ENCODE results near the gene KCNJ15.
A peak's percentile ranks its signal among the peaks of the same experiment; 100 is the strongest.

The KCNJ15 gene

DNA sequence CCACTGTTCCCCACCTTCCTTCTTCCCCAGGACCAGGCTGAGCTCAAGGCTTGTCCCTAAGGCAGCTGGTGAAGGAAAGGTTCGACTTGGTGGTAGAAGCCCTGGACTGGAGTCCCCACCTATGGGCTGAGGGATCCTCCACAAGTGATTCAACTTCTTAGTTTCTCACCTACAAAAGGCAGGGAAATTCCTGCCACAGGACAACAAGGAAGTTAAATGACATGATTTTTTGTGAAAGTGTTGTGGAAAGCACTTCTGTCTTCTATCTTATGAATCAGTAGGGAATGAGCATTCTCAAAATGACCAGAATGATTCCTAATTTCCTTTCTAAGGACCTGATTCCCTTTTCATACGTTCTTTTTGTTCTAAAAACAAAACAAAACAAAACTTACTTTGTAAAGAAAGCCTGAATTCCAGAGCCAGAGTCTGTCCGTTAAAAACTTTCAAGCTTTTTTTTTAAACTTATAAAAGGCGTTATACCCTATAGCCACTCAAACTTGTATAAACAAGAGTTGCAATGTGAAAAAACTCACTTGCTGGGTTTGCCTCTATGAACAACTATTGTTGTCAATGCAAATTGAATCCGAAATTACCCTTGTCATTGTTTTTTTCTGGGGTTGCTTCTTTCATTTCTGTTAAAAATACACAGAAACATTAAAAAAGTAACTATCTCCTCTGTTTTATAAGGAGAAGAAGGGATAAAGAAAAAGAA is 12.2 kb downstream of the KCNJ15 start:
- no peak for DNase-seq (ENCODE audit: low read depth)

DNA sequence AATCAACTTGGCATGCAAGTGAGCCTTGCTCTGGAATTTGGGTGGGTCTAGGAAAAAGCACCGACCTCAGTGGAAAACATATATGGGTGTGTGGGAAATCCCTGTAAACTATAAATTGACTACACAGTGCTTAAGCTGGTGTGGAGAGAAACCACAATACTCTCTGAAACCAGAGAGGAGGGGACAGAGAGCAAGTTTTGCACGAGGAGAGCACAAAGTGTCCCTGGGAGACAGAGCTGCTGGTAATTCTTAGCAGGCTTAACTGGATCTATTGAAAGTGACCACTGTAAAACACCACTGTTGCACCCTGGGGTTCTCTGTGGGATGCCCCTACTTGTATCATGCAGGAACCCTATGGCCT is 12.8 kb downstream of the KCNJ15 start:
- no peak for DNase-seq (ENCODE audit: low read depth)

DNA sequence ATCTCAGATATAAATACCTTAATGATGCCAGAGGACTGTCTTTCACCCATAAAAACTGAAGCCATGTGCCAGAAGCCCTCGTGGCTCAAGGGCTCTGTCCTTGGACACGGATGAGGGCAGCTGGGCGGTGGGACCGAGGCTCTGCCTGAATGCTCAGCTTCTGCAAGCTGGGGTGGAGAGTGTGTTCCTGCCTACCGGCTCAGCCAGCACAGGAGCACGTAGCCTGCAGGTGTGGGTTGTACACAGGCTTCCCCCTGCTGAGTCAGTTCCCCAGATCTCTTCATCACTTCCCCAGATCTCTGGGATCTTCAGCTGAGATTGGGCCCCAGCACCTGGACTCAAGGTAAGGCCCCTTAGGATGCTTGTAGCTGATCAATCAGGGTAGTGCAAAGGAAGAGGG is 15.4 kb downstream of the KCNJ15 start:
- DNase-seq (ENCODE audit: low read depth) = no peak

DNA sequence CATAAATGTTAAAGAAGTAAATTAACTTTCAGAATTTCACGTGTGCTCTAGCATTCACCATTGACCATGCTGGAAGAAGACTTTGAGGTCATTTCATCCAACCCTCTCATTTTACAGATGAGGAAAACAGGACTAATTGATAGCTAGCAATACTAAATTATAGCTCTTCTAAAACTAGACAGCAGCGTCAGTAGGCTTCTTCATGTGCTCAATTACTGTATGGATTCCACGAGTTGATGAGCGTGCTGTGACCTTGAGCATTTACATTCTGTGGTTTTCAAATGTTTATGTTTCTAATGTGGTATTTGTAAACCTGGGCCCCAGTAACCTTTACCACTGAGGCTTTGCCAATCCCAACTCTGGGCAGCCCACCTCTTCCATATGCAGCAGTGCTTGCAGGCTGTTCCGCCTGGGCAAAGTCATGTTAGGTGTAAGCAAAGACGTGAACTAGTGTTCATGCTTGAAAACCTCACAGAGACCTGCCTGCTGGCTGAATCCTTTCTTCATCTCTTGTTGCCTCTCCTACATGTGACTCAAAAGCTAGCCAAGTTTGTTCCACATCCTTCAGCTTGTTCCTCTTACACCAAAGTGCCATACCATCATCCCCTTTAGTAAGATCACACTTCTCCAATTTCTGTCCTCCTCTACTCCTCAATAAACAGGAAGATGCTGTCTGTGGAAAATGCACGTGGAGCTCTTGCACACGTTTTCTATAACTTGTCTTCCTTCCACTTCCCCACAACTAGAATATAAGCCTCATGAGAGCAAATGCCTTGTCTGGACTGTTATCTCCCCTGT is 17.2 kb downstream of the KCNJ15 start:
- DNase-seq (ENCODE audit: low read depth) = no peak

DNA sequence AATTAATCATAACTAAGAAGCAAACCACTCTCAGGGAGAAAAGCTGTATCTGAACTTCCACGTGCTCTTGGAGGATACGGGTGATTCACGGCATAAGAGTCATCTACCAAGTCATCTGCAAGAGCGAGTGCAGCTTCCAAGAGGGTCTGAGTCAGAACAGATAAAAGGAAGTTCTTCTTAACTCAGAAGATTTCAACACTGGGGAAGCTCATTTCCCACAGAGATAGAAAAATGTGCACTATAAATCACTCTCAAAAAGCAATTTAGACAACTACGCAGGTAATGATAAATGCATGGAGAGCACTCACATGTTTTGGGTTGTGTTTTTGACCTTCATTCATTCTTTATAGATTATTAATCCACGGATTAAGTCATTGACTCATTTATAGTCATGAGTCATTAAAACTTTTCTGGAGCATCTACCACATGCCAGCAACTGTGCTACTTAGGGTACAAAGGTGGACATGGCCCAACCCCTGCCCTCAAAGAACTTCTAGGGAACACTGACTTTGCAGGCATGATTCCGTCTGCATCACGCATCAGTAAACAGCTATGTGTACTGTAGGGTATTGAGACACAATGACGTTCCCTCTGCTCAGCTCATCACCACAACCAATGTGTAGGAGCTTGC is 20.8 kb downstream of the KCNJ15 start:
- peak; percentile 97 for DNase-seq (ENCODE audit: low read depth)

DNA sequence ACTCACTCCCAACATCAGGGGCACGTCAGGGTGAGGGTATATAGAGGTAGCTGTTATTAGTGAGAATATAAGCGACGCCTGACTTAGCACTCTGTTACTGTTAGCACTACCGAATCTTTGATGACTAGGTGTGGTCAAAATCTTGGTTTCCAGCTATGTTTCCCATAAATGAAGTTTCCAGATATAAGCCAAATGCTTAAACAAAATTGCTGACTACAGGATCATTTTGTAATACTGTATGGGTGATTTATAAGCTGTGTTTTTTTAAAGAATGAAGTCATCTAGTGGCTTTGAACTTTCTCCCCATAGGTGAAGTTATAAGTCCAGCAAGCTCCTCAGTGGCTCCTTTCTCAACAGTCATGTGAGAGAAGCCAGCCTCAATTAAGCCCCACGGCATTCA is 23.7 kb downstream of the KCNJ15 start:
- no peak for DNase-seq (ENCODE audit: low read depth)

DNA sequence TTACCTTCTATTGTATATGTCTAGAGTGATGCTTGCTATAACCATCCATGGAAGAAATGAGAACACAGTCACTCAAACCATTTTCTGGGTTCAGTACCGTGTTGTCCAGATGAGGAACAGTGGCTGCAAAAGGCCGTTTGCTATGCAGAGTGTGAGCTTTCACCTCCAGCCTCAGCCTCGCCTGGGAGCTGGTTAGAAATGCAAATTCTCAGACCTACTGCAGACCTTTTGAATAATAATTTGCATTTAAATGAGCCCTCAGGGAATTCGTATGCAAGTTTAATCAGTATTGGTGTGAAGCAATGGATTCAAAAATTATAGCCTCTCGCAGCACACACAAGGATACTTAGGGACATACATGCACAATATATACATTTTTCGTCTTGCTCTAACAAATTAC is 24.1 kb downstream of the KCNJ15 start:
- DNase-seq (ENCODE audit: low read depth) = no peak

DNA sequence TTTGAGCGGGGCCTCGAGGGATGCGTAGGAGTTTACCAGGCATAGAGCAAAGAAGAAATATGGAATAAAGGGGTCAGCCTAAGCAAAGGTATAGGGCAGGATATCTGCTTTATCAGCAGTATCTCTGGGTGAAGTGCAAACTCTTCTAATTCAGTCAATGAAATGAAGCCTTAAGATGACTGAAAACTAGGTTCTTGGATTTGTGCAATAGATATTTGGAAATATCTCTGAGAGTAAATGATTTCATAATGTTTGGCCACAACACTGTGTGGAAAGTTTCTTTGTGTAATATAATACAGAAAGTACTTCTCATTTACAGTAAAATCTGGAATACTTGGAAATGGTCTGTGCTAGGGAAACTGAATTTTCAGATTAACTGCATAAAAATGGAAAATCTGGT is 26.1 kb downstream of the KCNJ15 start:
- DNase-seq (ENCODE audit: low read depth) = no peak

DNA sequence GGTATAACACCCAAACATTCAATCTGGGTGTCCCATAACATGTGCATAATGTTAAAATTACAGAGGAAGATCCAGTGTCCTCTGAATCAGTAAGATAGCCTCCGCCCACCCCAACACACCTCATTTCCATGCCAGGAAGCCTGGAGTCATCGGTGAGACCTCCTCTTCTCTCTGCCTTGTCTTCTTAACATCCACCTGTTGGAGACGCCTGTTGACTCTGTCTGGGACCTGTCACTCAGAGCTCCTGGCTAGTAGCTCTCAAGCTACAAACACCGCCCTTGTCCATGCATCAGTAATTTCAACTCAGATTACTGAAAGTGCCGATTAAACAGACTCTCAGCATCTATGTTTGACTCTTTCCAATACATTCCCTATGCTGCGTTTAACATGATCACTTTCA is 27.4 kb downstream of the KCNJ15 start:
- no peak for DNase-seq (ENCODE audit: low read depth)

DNA sequence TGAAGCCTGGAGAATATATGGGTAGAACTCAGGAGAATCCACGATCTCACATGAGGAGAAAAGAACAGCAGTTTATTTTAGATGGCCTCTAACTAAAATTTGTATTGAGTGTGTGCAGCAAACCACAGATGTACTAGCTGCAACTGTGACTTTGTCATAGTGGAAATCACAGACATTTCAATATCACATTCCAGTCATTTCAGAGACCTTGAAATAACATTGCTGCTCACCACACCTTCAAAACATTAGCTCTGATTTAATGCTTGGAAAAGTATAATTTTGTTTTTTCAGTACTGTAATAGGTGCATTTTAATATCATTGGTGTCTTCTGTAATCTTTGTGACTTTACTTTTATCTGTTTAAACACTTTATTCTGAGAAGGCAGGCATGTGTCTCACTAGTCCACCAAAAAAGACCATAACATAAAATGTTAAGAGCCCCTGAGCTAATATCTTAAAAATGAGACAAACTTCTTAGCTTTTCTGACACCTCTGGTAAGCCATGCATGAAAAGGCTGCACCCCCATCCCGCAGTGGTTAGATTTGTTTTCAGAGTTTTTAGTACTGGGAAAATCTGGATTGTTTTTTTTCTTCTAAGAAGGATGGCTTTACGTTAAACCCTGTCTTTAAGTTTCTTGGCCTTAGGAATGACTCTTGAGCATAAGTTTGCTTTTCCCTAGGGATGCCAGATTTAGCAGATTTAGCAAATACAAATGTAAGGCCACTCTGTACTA is 30.1 kb downstream of the KCNJ15 start:
- DNase-seq (ENCODE audit: low read depth) = no peak

DNA sequence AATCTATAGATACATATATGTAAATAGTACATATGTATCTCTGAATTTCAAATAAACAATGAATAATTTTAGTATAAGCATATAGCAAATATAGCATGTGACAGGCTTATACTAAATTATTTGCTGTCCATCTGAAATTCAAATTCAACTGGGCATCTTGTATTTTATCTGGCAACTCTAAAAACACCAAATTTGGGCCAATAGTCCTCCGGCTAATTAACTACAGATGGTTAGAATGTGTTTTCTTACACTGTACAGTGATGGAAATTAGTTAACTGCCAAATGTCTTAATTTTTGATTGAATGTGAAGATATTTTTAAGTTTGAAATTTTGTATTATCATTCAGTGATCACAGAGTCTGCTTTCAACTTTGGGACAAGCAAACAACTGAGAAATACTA is 30.7 kb downstream of the KCNJ15 start:
- DNase-seq (ENCODE audit: low read depth) = no peak

DNA sequence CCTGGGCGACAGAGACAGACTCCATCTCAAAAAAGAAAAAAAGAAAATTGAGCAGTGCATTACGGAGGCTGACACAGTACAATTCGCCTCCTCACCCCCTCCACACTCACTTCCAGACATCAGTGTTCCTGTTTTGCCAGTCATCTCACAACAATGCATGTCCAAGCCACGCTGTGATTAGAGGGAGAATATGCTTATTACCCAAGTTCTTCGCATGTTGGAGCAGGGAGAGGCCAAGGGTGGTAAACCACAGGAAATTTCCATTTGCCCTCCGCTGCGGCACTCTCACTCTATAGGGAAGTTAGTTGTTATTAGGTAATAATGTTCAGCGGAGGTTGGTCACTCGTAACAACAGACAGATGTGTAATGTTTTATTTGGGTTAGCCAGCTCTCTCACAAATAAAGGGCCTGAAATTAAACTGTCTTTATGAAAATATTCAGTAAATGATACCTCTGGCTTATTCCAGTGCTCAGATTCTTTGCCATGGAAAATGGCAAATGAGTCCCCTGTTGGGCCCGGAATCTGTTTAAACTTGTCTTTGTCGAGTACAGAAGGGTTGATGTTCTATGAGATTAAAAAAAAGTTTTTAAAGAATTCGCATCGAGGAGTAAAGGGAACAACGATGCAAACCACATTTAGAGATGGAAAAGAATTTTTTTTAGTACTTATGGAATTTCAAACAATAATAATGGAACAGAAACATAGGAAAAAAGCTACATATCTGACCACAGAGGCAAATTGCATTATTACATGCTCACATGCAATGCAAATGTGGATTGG is 33.1 kb downstream of the KCNJ15 start:
- peak; percentile 95 for DNase-seq (ENCODE audit: low read depth)

DNA sequence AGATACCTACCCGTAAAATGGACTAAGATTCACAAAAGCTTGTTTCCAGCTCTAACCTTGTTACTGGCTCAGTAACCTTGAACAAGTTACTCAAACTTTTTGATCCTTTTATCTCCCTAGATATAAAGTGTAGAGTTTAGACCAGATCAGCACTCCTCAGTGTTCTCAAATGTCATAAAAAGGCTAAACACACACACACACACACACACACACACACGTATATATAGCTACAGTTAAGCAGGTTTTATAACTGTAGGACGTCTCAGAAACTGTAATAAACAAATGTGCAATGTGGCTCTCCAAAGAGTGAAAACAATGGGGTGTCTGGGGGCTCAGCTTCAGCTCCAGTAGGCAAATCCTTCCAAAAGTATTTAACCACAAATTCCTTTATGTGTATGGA is 34.0 kb downstream of the KCNJ15 start:
- no peak for DNase-seq (ENCODE audit: low read depth)

DNA sequence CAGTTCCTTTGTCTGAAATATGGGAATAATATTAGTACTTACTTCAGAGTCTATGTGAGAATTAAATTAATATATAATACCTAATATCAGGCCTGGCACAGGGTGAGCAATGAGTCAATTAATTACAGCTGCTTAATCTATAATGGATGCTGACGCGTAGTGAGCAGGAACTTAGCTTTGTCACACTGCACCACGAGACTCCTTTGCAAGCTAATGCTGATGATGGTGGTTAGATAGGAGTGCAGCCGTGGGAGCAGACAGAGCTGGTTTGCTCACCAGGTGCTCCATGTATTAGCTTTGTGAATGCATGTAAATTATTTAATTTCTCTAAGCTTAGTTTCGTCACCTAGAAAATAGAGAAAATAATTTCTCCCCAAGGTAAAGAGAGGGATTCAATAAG is 35.1 kb downstream of the KCNJ15 start:
- no peak for DNase-seq (ENCODE audit: low read depth)

DNA sequence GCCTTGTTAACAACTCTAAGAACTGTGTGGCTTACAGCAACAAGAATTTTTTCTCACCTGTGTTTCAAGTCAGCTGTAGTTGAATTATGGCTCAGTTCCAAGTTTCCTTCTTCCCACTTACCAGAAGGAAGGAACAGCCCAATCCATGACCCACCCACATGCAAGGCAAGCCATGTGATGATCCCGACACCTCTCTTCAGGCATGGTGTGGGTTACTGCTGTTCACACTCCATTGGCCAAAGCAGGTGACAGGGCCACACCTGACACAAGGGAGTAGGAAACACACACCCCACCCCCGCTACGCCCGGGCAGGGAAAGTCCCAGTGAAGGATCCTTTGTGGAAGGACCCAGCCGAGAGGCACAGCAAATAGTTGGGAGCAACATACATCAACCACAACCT is 36.3 kb downstream of the KCNJ15 start:
- no peak for DNase-seq (ENCODE audit: low read depth)

DNA sequence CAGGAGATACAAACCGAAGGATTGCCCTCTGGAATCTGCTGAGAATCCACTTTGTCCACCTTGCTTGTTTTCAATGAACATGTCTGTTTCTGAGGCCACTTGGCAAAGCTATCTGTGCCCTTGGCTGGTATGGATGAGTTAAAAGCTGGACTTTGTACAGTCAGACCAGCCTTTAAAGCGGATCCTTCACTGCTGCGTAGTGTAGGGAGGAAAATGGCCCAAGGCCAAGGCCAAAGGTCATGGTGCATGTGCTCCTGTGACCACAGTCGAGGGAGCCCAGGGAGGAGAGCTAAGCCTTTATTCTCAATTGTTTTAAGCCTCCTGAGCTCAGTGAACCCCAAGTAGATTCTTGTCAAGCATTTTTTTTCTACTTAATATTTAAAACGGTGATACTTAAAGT is 37.0 kb downstream of the KCNJ15 start:
- no peak for DNase-seq (ENCODE audit: low read depth)

DNA sequence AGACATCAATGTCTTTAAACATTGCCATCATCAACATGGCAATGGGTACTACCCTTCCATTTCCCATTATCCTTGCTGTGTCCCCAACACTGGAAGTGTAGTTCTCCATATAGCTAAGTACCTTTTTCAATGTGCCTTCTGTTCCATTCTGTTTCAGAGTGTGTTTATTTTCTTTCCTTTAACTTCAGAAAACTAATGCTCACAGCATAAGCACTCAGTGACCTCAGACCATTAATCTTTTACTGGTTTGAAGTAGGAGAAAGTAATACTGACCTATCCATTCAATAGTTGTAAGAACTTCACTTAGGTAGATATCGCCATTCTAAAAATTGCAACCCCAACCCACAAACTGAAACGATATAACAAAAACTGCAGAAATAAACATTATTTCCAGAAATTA is 37.8 kb downstream of the KCNJ15 start:
- no peak for DNase-seq (ENCODE audit: low read depth)

DNA sequence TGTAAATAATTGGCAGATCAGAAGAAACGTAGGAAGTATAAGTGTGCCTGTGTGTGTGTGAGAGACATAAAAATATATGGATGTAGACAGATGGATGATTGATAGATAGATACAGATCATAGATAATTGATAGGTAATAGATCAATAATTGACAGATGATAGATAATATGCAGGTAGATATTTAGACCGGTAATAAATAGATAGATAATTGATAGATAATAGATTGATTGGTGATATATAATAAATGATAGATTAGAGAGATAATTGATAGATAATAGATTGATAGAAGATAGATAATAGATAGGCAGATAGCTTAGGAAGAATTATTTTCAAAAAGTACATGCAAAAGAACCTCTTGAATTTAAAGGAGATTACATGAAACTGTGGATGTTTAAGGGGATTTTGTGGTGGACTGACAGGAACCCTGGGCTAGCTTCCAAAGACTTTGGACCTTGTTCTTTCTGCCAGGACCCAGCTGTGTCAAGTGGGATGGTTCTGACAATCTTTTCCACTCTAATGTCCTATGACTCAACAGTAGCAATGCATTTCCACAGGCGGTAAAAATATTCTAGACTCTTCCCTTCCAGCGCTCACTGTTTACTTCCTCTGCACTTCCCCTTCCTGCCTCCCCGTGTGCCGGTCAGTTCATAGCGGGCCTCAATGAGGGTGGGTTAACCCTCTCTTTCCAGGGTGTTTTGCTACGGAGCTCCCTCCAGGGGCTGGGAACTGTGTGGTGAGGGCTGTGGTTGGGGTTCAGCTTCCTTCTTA is 39.4 kb downstream of the KCNJ15 start:
- no peak for DNase-seq (ENCODE audit: low read depth)

DNA sequence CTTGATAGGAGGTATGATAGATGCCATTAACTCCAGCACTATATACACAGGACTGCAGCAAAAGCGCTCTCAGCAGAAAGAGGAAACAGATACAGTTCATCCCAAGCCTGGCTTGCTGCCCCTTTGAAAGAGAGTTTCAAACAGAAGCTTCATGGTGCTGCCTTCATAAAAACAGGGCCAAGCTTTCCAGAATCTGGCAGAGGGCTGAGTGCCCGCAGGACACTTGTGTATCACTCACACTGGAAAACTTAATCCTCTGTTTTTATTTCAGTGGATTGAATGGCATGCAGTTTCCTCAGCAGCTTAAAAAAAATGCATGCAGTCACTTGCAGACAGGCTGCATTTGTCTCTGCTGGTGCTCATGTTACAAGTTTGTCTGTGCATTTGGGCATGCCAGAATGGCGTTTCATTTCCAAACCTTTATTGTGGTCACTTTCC is 40.4 kb downstream of the KCNJ15 start:
- DNase-seq (ENCODE audit: low read depth) = peak; percentile 66

DNA sequence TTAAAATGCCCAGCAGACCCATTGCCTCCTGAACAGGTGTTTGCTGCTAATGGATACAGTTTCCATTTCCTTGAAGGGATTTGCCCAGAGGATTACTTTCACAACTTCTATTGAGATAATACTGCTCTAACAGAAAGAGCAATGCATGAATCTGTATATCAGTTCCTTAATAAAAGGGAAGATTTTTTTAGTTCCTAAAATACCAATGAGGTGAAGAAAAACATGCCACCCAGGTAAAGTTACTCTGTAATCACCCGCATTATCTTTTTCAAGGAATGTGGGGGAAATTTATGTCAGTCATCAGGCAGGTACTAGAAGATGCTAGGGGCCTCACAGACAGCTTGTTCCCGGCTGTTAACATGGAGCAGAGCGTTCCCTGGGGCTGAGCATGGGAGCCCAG is 41.1 kb downstream of the KCNJ15 start:
- DNase-seq (ENCODE audit: low read depth) = no peak

DNA sequence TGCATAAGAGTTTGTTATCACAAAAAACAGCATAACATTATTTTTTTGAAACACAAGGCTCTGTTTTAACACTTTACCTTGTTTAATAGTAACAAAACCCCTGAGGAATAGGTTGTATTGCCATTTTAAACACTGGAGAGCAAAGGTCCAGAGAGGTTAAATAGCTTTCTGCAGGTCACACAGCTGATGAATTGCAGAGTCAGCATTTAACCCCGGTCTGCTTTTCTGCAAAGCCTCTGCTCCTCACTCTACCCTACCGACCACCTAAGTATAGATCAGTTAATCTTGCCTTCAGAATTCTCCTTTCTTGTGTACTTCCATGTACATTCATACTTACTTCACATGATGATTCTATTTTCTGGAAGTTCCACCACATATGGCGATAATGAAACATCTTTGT is 42.0 kb downstream of the KCNJ15 start:
- DNase-seq (ENCODE audit: low read depth) = no peak

Measured in GM04504 (cell line).